ENCODE measurements around the gene SYNJ2. TPM values are rescaled to one million over a fixed set of nuclear protein-coding genes. Genes with fewer than 3 reads are reported as not detected.

Gene SYNJ2
- total RNA-seq, 2 experiments from 2014 or later, result 34.6 to 38.0 TPM

- Mint-ChIP-seq H3K9me3 (peaks cover 16% of the 10 kb centered on the region), H3K4me3 (no peak overlapping the region), H3K36me3 (ENCODE audit: low read depth) (no peaks in the 10 kb centered on the region), H3K27ac (no peak overlapping the region), H3K27me3 (no peaks in the 10 kb centered on the region), H3K4me1 (ENCODE audit: low read depth) (no peaks in the 10 kb centered on the region)
- H3K4me1 ChIP-seq (ENCODE audit: insufficient read depth, low read length), result no peaks in the 10 kb centered on the region
- H3K4me3 ChIP-seq (ENCODE audit: low read length), result no peak overlapping the region
- TF ChIP-seq CTCF (IDR thresholded peaks at IDR 0.05), result no peak
- ATAC-seq (ENCODE audit: poor library complexity) (no peak), DNase-seq (no peak)
- intact Hi-C loops (cut with DNase I, micrococcal nuclease), result no loop called here
- H3K36me3 ChIP-seq (ENCODE audit: insufficient read depth, low read length), result no peaks in the 10 kb centered on the region
- H3K27me3 ChIP-seq (ENCODE audit: control insufficient read depth in 1 of 2, insufficient read depth in 2 of 2, low read length in 2 of 2), result no peaks in the 10 kb centered on the region
- no peak overlapping the region for H3K27ac ChIP-seq (ENCODE audit: low read depth in 1 of 2, low read length in 2 of 2)
- ChIA-PET CTCF (no interaction called here), POLR2A (no interaction called here)
- H3K9me3 ChIP-seq (ENCODE audit: control insufficient read depth in 1 of 2, insufficient read depth in 1 of 2, low read length in 2 of 2), result peaks cover 15 to 26% of the 10 kb centered on the region in 2 experiments
These were observed 27.2 kb upstream of the SYNJ2 start for GRCh38 chr6:157954150-157955117.

GRCh38 chr6:157955675-157956074 lies 26.0 kb upstream of the SYNJ2 start:
- H3K27me3 Mint-ChIP-seq, result no peaks in the 10 kb centered on the region
- CTCF ChIA-PET, result no interaction called here

GRCh38 chr6:157956171-157956730 lies 25.4 kb upstream of the SYNJ2 start:
- Mint-ChIP-seq H3K4me3 (no peak overlapping the region), H3K36me3 (ENCODE audit: low read depth) (peaks cover 4% of the 10 kb centered on the region), H3K9me3 (peaks cover 14% of the 10 kb centered on the region), H3K4me1 (ENCODE audit: low read depth) (no peaks in the 10 kb centered on the region), H3K27me3 (no peaks in the 10 kb centered on the region), H3K27ac (no peak overlapping the region)
- Histone ChIP-seq H3K27me3 (ENCODE audit: control insufficient read depth in 1 of 2, insufficient read depth in 2 of 2, low read length in 2 of 2) (no peaks in the 10 kb centered on the region), H3K4me1 (ENCODE audit: insufficient read depth, low read length) (no peaks in the 10 kb centered on the region), H3K27ac (ENCODE audit: low read depth in 1 of 2, low read length in 2 of 2) (no peak overlapping the region), H3K9me3 (ENCODE audit: control insufficient read depth in 1 of 2, insufficient read depth in 1 of 2, low read length in 2 of 2) (peaks cover 15 to 23% of the 10 kb centered on the region in 2 experiments), H3K4me3 (ENCODE audit: low read length) (no peak overlapping the region), H3K36me3 (ENCODE audit: insufficient read depth, low read length) (no peaks in the 10 kb centered on the region)
- ChIA-PET POLR2A (no interaction called here), CTCF (interaction anchor here (0.9 kb wide), 1 partner anchor 14 kb away, joined by 3 read pairs; no protein-coding TSS in a partner anchor)
- no peak for DNase-seq
- ATAC-seq (ENCODE audit: poor library complexity), result no peak
- TF ChIP-seq CTCF (IDR thresholded peaks at IDR 0.05), result no peak
- intact Hi-C loops (cut with DNase I, micrococcal nuclease), result no loop called here

More at GRCh38 chr6:157955675-157956074, 26.0 kb upstream of the SYNJ2 start:
- Mint-ChIP-seq H3K27ac (no peak overlapping the region), H3K9me3 (peaks cover 14% of the 10 kb centered on the region), H3K4me3 (no peak overlapping the region), H3K4me1 (ENCODE audit: low read depth) (no peaks in the 10 kb centered on the region), H3K36me3 (ENCODE audit: low read depth) (peaks cover 4% of the 10 kb centered on the region)
- Histone ChIP-seq H3K36me3 (ENCODE audit: insufficient read depth, low read length) (no peaks in the 10 kb centered on the region), H3K4me1 (ENCODE audit: insufficient read depth, low read length) (no peaks in the 10 kb centered on the region), H3K9me3 (ENCODE audit: control insufficient read depth in 1 of 2, insufficient read depth in 1 of 2, low read length in 2 of 2) (peaks cover 15 to 23% of the 10 kb centered on the region in 2 experiments), H3K27me3 (ENCODE audit: control insufficient read depth in 1 of 2, insufficient read depth in 2 of 2, low read length in 2 of 2) (no peaks in the 10 kb centered on the region), H3K27ac (ENCODE audit: low read depth in 1 of 2, low read length in 2 of 2) (no peak overlapping the region), H3K4me3 (ENCODE audit: low read length) (no peak overlapping the region)
- DNase-seq (no peak), ATAC-seq (ENCODE audit: poor library complexity) (no peak)
- intact Hi-C loops (cut with DNase I, micrococcal nuclease), result no loop called here
- POLR2A ChIA-PET, result no interaction called here
- no peak for TF ChIP-seq CTCF (IDR thresholded peaks at IDR 0.05)

Measured in CD4-positive, alpha-beta T cell (primary cell).